Iris pigment epithelial cell (primary cell): ENCODE measurements around the gene FANCI.
A peak's percentile ranks its signal among the peaks of the same experiment; 100 is the strongest.

Source experiments
- DNase-seq: peaks from one replicate; pipeline ENCODE4 v3.0.0-alpha.2; 2011; ENCODE audit warnings: low read depth

Gene FANCI

GRCh38 chr15:89333011-89333860, 89.5 kb downstream of the FANCI start:
- no peak for DNase-seq

GRCh38 chr15:89333959-89334509, 90.3 kb downstream of the FANCI start:
- DNase-seq: peak; percentile 21

DNA sequence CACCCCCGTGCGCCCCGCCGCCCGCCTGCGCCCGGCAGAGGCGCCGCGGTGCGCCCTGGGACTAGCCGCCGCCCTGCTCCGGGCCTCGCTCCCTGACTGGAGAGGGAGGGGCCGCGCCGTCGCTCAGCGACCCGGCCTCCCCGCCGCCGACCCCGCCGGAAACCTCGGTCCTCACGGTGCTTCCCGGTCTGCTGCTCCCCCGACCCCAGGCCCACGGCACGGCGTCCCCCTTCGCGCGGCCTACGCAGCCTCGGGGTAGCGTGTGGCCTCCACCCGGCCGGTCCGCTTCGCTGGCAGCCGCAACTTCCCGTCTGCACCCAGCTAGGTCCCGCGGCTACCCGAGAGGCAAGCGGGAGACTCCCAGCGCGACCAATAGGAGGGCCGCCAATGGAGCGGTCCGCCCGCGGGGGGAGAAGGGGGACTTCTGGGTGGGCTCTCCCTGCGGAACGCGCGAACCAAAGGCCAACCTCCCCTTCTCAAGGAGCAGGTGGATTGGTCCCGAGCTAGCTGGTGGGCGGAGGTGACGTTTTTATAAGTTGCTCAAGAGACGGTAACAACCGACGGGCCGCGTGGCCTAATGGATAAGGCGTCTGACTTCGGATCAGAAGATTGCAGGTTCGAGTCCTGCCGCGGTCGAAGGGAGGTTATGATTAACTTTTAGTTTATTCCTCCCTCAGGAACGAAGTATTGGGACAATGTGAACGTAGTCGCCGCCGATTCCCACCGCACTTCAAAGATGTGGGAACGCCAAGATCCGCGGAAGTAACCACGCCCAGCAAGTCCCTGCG, 90.9 kb downstream of the FANCI start, which contains the start of gene POLG:
TSS of gene POLG (minus strand) at position 315 of the 788 bp plus-strand sequence. CDS start 1,070 bp downstream, outside the sequence.
- DNase-seq: peak; percentile 99

DNA sequence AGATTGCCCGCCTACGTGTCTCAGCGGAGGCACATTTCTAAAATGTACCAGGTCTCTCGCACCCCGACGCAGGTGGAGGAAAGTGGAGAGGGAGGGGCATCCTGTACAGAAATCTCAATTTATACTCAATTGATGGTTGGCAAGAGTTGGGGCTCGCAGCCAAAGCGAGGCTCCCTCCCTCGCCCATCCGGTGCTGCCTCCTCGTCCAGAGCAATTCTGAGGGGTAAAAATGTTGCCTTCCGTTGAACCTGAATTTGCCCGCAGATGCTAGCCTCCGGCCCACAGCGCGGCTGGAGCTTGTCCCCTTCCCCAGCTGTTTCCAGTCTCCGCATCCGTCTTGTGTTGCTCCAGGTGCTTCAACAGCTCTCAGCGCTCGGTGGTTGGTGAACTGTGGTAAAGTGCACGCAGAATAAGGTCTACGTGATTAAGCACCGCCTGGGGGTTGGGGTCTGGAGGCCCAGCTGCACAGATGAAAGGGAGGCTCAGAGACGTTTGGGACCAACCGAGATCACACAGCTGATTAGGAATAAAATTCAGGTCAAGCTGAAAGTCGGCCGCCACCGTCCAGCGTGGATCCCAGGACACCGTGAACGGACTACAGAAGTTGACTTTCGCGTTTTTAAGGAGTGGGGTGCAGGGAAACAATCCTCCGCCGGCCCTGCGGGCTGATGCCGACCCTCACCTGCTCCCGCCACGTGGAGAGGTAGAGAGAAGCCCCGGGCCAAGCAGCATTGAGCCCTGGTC, 91.7 kb downstream of the FANCI start:
- no peak for DNase-seq

DNA sequence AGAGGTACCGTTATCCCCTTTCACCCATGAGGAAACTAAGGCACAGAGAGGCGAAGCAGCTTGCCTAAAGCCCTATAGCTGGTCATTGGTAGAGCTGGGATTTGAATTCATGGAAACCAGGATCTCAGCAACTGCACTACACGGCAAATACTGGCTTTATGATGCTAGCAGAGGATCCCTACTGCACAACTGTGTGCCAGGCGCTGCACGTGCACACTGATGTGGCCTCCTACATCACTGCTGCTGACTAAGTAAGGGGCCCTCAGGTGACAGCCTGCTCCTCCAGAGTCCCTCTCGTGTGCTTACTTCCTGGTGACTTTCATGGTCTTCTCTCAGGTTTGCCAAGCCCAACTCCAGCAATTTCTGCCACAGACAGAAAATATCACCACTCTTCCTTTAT, 94.3 kb downstream of the FANCI start:
- no peak for DNase-seq

GRCh38 chr15:89340573-89340972, 96.8 kb downstream of the FANCI start:
- DNase-seq: no peak

GRCh38 chr15:89341316-89342005, 97.7 kb downstream of the FANCI start:
- DNase-seq: no peak

DNA sequence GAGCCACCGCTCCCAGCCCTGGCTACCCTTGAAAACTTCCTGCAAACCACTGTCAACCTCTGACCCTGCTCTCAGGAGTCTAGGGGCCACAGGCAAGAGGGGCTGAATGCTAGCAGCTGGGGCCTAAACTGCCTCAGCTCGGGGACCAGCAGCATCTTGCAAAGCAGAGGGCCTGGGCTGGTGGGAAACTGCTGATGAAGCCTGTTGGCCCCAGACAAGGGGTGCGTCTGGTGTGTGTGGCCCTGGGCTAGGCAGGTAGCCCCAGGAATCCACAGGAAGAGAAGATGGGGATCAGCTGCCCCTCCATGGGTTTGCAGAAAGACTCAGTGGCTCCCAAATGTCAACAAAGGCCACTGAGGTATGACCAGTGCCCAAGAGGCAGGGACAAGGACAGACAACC, 99.1 kb downstream of the FANCI start:
- DNase-seq: no peak

DNA sequence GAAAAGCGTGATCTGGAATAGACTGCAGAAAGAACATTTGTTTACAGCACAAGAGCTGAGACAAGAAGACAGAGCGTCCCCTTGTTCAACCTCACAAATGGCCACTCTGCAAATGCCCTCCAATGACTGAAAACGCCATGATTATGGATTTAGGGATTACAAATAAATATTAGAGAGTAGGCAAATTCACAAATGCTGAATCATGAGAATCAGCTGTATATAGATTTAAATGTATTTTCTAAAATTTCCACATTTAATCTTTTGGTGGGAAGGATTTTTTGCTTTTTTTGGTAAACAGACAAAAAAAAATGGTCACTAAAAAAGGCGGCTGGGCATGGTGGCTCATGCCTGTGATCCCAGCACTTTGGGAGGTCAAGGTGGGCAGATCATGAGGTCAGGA, 101.5 kb downstream of the FANCI start:
- no peak for DNase-seq

DNA sequence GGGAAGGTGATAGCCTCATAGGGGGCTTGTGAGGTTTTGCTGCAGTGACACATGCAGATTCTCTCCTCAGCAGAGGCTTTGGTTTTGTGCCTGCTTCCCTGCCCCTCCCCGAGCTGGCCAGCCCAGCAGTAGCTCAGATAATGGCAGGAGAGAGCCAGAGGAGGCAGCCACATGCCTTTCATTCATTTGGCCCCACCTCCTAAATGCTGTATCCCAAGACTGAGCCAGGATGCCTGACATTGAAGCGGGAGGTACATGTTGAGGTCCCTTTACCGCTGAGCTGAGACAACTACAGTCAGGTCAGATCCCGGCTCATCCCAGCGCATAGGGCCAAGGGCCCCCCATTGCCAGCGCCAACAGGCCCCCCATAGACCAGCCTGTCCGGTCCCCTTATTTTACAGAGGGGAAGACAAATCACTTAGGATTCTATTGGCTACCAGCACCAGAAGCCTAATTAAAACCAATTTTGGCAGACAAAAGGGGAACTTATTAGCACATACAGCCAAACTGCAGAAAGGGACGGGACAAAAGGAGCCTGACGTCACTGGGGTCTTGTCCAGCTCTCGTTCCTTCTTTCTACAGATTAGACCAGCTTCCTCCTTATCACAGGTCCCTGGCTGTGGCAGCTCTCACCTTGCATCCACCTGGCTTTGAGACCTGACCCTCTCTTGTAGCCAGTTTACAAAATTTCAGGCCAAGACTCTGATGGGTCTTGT, 102.9 kb downstream of the FANCI start:
- no peak for DNase-seq

GRCh38 chr15:89349206-89349558, 105.4 kb downstream of the FANCI start:
- DNase-seq: no peak

- no peak for DNase-seq
Observed at GRCh38 chr15:89352476-89352875, 108.7 kb downstream of the FANCI start.

GRCh38 chr15:89353991-89354390, 110.2 kb downstream of the FANCI start:
- no peak for DNase-seq

DNA sequence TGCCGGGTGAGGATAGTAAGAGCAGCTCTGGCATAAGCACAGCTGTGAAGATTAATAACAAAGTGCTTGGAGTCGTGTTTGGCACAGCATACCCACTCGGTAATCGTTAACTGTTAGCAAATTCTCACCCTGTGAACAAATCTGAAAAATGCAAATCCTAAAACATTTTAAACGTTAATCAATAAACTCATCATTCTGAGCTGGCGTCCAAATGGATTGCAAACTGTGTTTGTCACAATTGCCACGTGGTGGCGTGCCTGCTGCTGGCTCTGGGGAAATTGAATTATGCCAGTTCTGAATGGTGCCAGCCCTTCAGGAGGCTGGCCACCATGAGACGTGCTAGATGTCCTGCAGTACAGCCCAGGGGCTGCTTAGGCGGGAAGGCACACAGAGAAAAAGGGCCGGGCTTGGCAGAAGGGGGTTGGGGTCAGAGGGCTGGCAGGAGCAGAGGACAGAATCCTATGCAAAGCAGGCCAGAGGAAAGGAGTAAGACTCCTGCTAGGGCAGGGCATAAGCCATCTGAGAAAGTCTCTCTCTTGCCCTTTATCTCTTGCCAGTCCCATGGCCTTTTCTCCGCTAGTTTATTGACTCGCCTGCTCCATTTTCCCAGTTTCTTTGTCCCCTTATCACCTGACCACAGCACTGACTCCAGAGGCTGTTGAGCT, 113.0 kb downstream of the FANCI start:
- no peak for DNase-seq

- no peak for DNase-seq
Observed at GRCh38 chr15:89358435-89358754, 114.6 kb downstream of the FANCI start.

DNA sequence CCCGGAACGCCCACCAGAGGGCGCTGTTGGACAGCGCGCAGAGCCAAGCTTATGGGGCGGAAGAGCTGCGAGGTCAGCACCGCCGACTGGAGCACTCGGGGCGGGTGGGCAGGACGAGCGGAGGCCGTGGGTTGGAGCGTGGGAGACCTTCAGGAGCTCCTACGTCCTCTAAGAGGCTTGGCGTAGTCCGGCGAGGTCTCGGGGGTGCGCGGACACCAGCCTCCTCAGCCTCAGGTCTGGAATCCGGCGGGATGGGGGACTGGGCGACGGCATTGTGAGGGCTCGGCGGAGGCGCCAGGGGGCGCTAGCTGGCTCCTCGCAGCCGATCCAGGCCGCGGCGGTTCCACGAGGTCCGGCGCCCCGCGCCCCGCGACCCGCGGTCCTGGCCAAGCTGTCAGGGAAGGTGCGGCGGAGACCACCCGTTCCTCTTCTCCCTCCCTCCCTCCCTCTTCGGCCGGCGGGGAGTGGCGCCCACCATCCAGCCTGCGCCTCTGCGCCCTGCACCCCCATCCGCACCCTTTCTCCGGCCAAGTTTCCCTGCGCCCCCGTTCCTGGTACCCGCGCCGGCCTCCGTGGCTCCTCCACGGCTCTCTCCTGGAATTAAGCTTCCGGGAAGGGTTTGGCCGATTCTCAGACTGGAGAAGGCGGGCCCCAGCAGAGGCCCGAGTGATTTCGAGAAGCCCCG, 115.1 kb downstream of the FANCI start:
- peak; percentile 64 for DNase-seq

DNA sequence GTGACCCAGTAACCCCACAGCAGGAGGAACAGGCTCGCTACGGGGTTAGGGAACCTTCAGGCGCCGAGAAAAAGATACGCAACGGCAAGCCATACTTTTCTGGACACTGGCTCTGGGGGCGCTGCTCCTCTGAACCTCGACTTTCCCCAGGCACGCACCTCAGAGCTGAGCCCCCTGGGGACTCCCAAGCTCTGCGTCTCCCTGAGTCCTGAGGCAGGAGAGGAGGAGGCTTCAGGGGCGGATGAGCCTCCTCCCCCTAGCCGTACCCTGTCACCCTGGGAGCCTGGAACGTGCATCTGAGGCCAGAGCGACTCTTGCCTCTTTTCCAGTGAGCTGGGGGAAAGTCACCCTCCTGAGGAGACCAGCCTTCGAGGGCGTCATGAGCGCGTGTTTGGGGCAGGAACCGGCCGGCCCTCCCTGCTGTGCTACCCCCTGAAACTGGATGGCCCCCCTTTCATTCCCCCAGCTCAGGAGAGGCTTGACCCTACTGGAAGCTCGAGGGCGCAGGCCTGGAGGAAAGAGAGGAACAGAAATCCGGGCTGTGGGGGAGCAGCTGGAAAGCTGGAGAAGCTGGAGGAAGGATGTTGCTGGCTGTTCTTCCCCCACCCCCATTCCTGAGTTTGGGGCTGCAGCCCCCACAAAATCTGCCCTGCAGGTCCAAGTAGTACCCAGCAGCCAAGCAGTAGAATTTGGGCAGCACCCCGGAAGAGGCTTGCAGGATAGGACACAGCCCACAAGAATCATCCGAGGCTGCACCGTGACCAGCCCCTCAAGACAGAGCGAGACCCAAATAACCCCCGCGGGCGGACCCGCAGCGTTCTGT, 115.9 kb downstream of the FANCI start:
- DNase-seq: no peak

DNA sequence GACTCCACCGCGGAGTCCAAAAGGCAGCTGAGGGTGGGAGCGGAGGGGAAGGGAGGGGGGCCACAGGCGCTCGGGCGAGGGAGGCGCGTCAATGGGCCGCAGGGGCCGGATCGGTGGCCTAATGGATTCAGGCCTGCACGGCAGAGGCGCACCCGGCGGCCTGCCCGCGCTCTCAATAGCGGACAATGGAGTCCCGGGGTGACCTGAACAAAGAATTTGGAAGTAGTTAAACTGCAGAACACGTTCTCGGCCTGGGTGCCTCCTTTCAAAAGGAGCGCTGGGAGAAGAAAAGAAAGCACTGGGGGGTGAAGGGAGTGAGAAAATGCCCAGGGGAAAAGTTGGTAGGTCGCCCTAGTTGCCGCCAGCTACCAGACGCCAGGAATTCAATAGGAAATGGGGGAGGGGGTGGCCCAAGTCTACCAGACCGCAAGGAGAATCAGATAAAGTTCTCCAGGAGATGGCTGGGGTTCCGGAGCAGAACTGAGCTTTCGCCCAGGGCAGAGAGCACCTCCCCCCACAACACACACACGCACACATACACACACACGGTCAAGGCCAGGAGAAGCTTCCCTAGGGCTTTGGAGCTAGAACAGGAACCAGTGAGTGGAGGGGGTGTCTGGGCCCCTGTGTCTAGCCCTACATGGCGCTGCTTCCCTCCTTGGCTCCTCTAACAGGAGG, 116.7 kb downstream of the FANCI start:
- DNase-seq: no peak
